Activated CD8-positive, alpha-beta T cell treated with anti-CD3 and anti-CD28 coated beads for 36 hours (primary cell): Measurements from ENCODE around the gene PPP1R9B. TPM values are rescaled to one million over a fixed set of nuclear protein-coding genes. Genes with fewer than 3 reads are reported as not detected.

Experiments
- ATAC-seq: fragments of 200-7000 bp; cut with Tn5 transposase; one replicate; pipeline ENCODE4 v1.10.0; 2021; ENCODE audit warnings: mild to moderate bottlenecking, moderate library complexity
- CTCF ChIA-PET: fragments of 350-600 bp; sonication (Branson Sonifier 250); formaldehyde crosslinking; loops from one replicate; lab custom pipeline; 2021; ENCODE audit warnings: antibody characterized with exemption; lab: Charles Lee
- POLR2A ChIA-PET: fragments of 350-600 bp; sonication (Branson Sonifier 250); formaldehyde crosslinking; loops from one replicate; lab custom pipeline; 2021; ENCODE audit warnings: antibody characterized with exemption; lab: Charles Lee
- DNase-seq: peaks from one replicate; pipeline ENCODE4 v3.0.0-alpha.2; 2020
- H3K27ac Mint-ChIP-seq: one replicate; pipeline ENCODE4 v1.8.0; 2021; ENCODE audit warnings: mild to moderate bottlenecking, mixed read lengths
- H3K27me3 Mint-ChIP-seq: one replicate; pipeline ENCODE4 v1.8.0; 2021; ENCODE audit warnings: mixed read lengths
- H3K36me3 Mint-ChIP-seq: one replicate; pipeline ENCODE4 v1.8.0; 2021; ENCODE audit warnings: low read depth, mixed read lengths
- H3K4me1 Mint-ChIP-seq: one replicate; pipeline ENCODE4 v1.8.0; 2021; ENCODE audit warnings: low read depth, mixed read lengths
- H3K4me3 Mint-ChIP-seq: one replicate; pipeline ENCODE4 v1.8.0; 2021; ENCODE audit warnings: mild to moderate bottlenecking, moderate library complexity, mixed read lengths
- H3K9me3 Mint-ChIP-seq: one replicate; pipeline ENCODE4 v1.8.0; 2021; ENCODE audit warnings: mixed read lengths
- CTCF ChIP-seq: fragments of 200-600 bp; IDR thresholded peaks from one replicate; pipeline ENCODE4 v1.8.0; 2022; ENCODE audit warnings: antibody characterized with exemption, mild to moderate bottlenecking
- intact Hi-C: fragments of 100-400 bp; cut with micrococcal nuclease; formaldehyde crosslinking; loops from one replicate; pipeline ENCODE4 v1.10.0; 2022
- total RNA-seq, 2 experiments: library from RNA; stranded (reverse); gene quantifications; one replicate each; pipeline ENCODE4 v1.2.3, GENCODE V29; 2021

The PPP1R9B gene
- total RNA-seq, 2 experiments from 2014 or later = 52.4 to 56.4 TPM

GRCh38 chr17:50113624-50114320 lies 36.7 kb downstream of the PPP1R9B start:
- no peak overlapping the region for H3K4me3 Mint-ChIP-seq
- H3K27ac Mint-ChIP-seq = no peak overlapping the region
- H3K36me3 Mint-ChIP-seq = no peaks in the 10 kb centered on the region
- ChIA-PET POLR2A (interaction anchor here (2.4 kb wide), 1 partner anchor 18 kb away, joined by 9 read pairs; the partner anchor contains the start of gene SAMD14), CTCF (interaction anchor here (0.7 to 5.0 kb wide), 21 partner anchors 9 to 193 kb away, joined by 3 to 45 read pairs (median 8); no protein-coding TSS in a partner anchor)
- intact Hi-C loops = loop anchor here (10.0 kb wide), 1 partner anchor 51 kb away; the partner anchor contains the start of gene SGCA
- DNase-seq (no peak), ATAC-seq (no peak)
- H3K27me3 Mint-ChIP-seq = peaks cover 24% of the 10 kb centered on the region
- no peaks in the 10 kb centered on the region for H3K9me3 Mint-ChIP-seq
- TF ChIP-seq CTCF = no peak
- H3K4me1 Mint-ChIP-seq = peaks cover 12% of the 10 kb centered on the region

- no peaks in the 10 kb centered on the region for H3K9me3 Mint-ChIP-seq
- ChIA-PET CTCF (interaction anchor here (1.2 to 4.2 kb wide), 4 partner anchors 9 to 27 kb away, joined by 3 to 23 read pairs (median 4); no protein-coding TSS in a partner anchor), POLR2A (interaction anchor here (1.3 kb wide), 1 partner anchor 15 kb away, joined by 3 read pairs; no protein-coding TSS in a partner anchor)
- intact Hi-C loops = loop anchor here (10.0 kb wide), 1 partner anchor 52 kb away; the partner anchor contains the start of gene SGCA
- H3K27ac Mint-ChIP-seq = no peak overlapping the region
- H3K27me3 Mint-ChIP-seq = peaks cover 18% of the 10 kb centered on the region
- ATAC-seq = no peak
- no peaks in the 10 kb centered on the region for H3K36me3 Mint-ChIP-seq
- DNase-seq = no peak
- peaks cover 11% of the 10 kb centered on the region for H3K4me1 Mint-ChIP-seq
- TF ChIP-seq CTCF = no peak
- H3K4me3 Mint-ChIP-seq = no peak overlapping the region
Measured at GRCh38 chr17:50112694-50113093, 37.8 kb downstream of the PPP1R9B start.

- intact Hi-C loops = loop anchor here (10.0 kb wide), 1 partner anchor 53 kb away; the partner anchor contains the start of gene SGCA
- POLR2A ChIA-PET = interaction anchor here (0.7 to 1.3 kb wide), 4 partner anchors 10 to 34 kb away, joined by 3 read pairs; no protein-coding TSS in a partner anchor
Measured at GRCh38 chr17:50111673-50112655, 38.5 kb downstream of the PPP1R9B start.

More at GRCh38 chr17:50111673-50112655, 38.5 kb downstream of the PPP1R9B start:
- no peaks in the 10 kb centered on the region for H3K36me3 Mint-ChIP-seq
- H3K4me1 Mint-ChIP-seq = peaks cover 7% of the 10 kb centered on the region
- DNase-seq (no peak), ATAC-seq (no peak)
- H3K9me3 Mint-ChIP-seq = no peaks in the 10 kb centered on the region
- no peak for TF ChIP-seq CTCF
- H3K4me3 Mint-ChIP-seq = no peak overlapping the region
- CTCF ChIA-PET = interaction anchor here (1.1 to 4.2 kb wide), 6 partner anchors 8 to 88 kb away, joined by 3 to 23 read pairs (median 4); no protein-coding TSS in a partner anchor
- H3K27ac Mint-ChIP-seq = no peak overlapping the region
- H3K27me3 Mint-ChIP-seq = peaks cover 15% of the 10 kb centered on the region
